Measurements from ENCODE around the gene MMP25.
"Not testable (repeated sequence)": the region's sequence is repeated elsewhere in the genome, so short reads cannot be mapped to it uniquely, and the experiment has no call there.

The MMP25 gene

GRCh38 chr16:3073448-3073847 lies 27.1 kb downstream of the MMP25 start:
- DNase-seq (ENCODE audit: low spot score), result no peak

- no peak for DNase-seq (ENCODE audit: low spot score)
These were observed 28.6 kb downstream of the MMP25 start for GRCh38 chr16:3074860-3075522.

- DNase-seq (ENCODE audit: low spot score), result no peak
These were observed 29.2 kb downstream of the MMP25 start for GRCh38 chr16:3075523-3075915.

- not testable (repeated sequence) for DNase-seq (ENCODE audit: low spot score)
These were observed 29.6 kb downstream of the MMP25 start for GRCh38 chr16:3075946-3076345.

- DNase-seq (ENCODE audit: low spot score), result no peak
These were observed 30.2 kb downstream of the MMP25 start for GRCh38 chr16:3076577-3076976.

GRCh38 chr16:3080024-3080423 lies 33.7 kb downstream of the MMP25 start:
- no peak for DNase-seq (ENCODE audit: low spot score)

GRCh38 chr16:3081957-3082356 lies 35.6 kb downstream of the MMP25 start:
- not testable (repeated sequence) for DNase-seq (ENCODE audit: low spot score)

GRCh38 chr16:3083408-3083807 lies 37.0 kb downstream of the MMP25 start:
- not testable (repeated sequence) for DNase-seq (ENCODE audit: low spot score)

GRCh38 chr16:3084491-3084890 lies 38.1 kb downstream of the MMP25 start:
- no peak for DNase-seq (ENCODE audit: low spot score)

- DNase-seq (ENCODE audit: low spot score), result no peak
These were observed 38.8 kb downstream of the MMP25 start for GRCh38 chr16:3084969-3085670.

GRCh38 chr16:3085868-3086595 lies 39.7 kb downstream of the MMP25 start:
- no peak for DNase-seq (ENCODE audit: low spot score)

GRCh38 chr16:3086596-3087242 lies 40.4 kb downstream of the MMP25 start:
- DNase-seq (ENCODE audit: low spot score), result no peak

- DNase-seq (ENCODE audit: low spot score), result no peak
These were observed 41.2 kb downstream of the MMP25 start for GRCh38 chr16:3087243-3088235.

GRCh38 chr16:3088450-3088849 lies 42.1 kb downstream of the MMP25 start:
- no peak for DNase-seq (ENCODE audit: low spot score)

- DNase-seq (ENCODE audit: low spot score), result no peak
These were observed 42.8 kb downstream of the MMP25 start for GRCh38 chr16:3088925-3089716.

- no peak for DNase-seq (ENCODE audit: low spot score)
These were observed 43.6 kb downstream of the MMP25 start for GRCh38 chr16:3089717-3090592.

GRCh38 chr16:3091551-3091950 lies 45.2 kb downstream of the MMP25 start:
- no peak for DNase-seq (ENCODE audit: low spot score)

- DNase-seq (ENCODE audit: low spot score), result no peak
These were observed 46.2 kb downstream of the MMP25 start for GRCh38 chr16:3092501-3092941.

GRCh38 chr16:3094289-3095027 lies 48.1 kb downstream of the MMP25 start:
- DNase-seq (ENCODE audit: low spot score), result peak; percentile 48

Measured in COLO829 (cell line).